Cerebellar cortex (tissue), 1 donor: ENCODE measurements around the gene TMC1.

ENCODE experiments used
- DNase-seq: peaks from one replicate; pipeline ENCODE4 v3.0.0-alpha.2; 2015; ENCODE audit warnings: low spot score

The TMC1 gene

GRCh38 chr9:72575666-72576065 is 54.3 kb downstream of the TMC1 start:
- DNase-seq: no peak

- DNase-seq: no peak
Measured at GRCh38 chr9:72576087-72576486, 54.7 kb downstream of the TMC1 start.

GRCh38 chr9:72577212-72577753 is 55.9 kb downstream of the TMC1 start:
- DNase-seq: peak; percentile 60

- no peak for DNase-seq
Measured at GRCh38 chr9:72579190-72579589, 57.8 kb downstream of the TMC1 start.

- DNase-seq: no peak
Measured at GRCh38 chr9:72579880-72580550, 58.6 kb downstream of the TMC1 start.

GRCh38 chr9:72581694-72582093 is 60.3 kb downstream of the TMC1 start:
- no peak for DNase-seq

GRCh38 chr9:72583370-72583769 is 62.0 kb downstream of the TMC1 start:
- DNase-seq: no peak

GRCh38 chr9:72586388-72587130 is 65.2 kb downstream of the TMC1 start:
- no peak for DNase-seq

GRCh38 chr9:72588336-72588735 is 66.9 kb downstream of the TMC1 start:
- no peak for DNase-seq

GRCh38 chr9:72589667-72590521 is 68.5 kb downstream of the TMC1 start:
- DNase-seq: peak; percentile 79

GRCh38 chr9:72590824-72591223 is 69.4 kb downstream of the TMC1 start:
- no peak for DNase-seq

GRCh38 chr9:72592502-72593403 is 71.3 kb downstream of the TMC1 start:
- peak; percentile 81 for DNase-seq

- DNase-seq: no peak
Measured at GRCh38 chr9:72596451-72597180, 75.2 kb downstream of the TMC1 start.

GRCh38 chr9:72597181-72597517 is 75.7 kb downstream of the TMC1 start:
- DNase-seq: peak; percentile 86

- no peak for DNase-seq
Measured at GRCh38 chr9:72597601-72598000, 76.2 kb downstream of the TMC1 start.

- no peak for DNase-seq
Measured at GRCh38 chr9:72598639-72599038, 77.2 kb downstream of the TMC1 start.

GRCh38 chr9:72599874-72600534 is 78.6 kb downstream of the TMC1 start:
- DNase-seq: no peak

- DNase-seq: no peak
Measured at GRCh38 chr9:72600671-72601070, 79.3 kb downstream of the TMC1 start.

- DNase-seq: no peak
Measured at GRCh38 chr9:72601615-72602014, 80.2 kb downstream of the TMC1 start.

GRCh38 chr9:72612449-72612848 is 91.0 kb downstream of the TMC1 start:
- no peak for DNase-seq
